ENCODE measurements around the gene PNPLA7.
"Not testable (repeated sequence)": the region's sequence is repeated elsewhere in the genome, so short reads cannot be mapped to it uniquely, and the experiment has no call there.

Gene PNPLA7

GRCh38 chr9:137411645-137412380 lies 138.4 kb downstream of the PNPLA7 start:
- no peak for DNase-seq

- DNase-seq: no peak
Observed at GRCh38 chr9:137411260-137411644, 138.9 kb downstream of the PNPLA7 start.

DNA sequence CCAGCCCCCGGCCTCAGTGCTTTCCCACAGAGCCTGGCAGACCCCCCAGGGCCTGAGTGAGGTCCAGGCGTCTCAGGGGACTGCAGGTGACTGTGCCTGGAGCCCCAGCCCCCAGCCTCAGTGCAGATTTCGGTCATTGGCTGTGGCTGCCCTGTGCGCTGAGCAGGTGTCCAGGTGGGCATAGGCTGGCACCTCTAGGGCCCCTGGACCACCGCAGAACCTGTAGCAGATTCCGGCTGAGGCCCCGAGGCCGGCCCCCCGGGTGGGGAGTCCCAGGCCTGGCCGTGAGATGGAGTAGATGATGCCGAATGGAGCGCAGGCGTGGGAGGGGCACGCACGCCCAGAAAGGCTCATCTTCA lies 139.3 kb downstream of the PNPLA7 start:
- no peak for DNase-seq

DNA sequence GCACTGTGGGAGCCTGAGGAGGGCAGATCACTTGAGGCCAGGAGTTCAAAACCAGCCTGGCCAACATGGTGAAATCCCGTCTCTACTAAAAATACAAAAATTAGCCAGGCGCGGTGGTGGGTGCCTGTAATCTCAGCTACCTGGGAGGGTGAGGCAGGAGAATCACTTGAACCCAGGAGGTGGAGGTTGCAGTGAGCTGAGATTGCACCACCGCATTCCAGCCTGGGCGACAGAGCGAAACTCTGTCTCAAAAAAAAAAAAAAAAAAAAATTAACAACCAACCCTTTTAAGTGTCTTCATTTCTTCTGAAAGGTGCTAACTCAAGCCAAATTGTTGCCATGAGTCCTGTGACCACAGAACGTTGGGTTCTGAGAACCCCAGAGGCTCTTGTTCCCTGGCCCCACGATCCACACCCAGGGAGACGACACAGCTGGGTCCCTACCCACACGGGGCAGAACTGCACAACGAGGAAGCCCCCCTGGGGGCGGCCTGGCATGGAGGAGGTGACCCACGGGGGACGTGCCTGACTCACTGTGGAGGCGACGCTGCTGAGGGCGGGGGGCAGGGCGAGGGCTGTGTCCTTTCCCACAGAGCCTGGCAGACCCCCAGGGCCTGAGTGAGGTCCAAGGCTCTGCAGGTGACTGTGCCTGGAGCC lies 139.8 kb downstream of the PNPLA7 start:
- not testable (repeated sequence) for DNase-seq
